T47D (cell line): ENCODE results near the gene FXYD5.
"Not testable (repeated sequence)": the region's sequence is repeated elsewhere in the genome, so short reads cannot be mapped to it uniquely, and the experiment has no call there.

Experiments
- DNase-seq, 2 experiments: peaks; one replicate each; pipeline versions ENCODE4 v3.0.0 to v3.0.0-alpha.2; 2011 to 2012; ENCODE audit warnings: low read depth in 1 of 2, low spot score in 1 of 2
- JUND ChIP-seq: IDR thresholded peaks from 2 replicates; pipeline ENCODE4 v1.6.1; 2012; ENCODE audit warnings: low read depth
- in situ Hi-C: cut with HindIII; loops from 2 replicates; pipeline ENCODE4 v1.10.0; 2016; ENCODE audit warnings: low sequenced_read_pairs, low pct_unique_long_range_greater_than_20kb

FXYD5 gene

DNA sequence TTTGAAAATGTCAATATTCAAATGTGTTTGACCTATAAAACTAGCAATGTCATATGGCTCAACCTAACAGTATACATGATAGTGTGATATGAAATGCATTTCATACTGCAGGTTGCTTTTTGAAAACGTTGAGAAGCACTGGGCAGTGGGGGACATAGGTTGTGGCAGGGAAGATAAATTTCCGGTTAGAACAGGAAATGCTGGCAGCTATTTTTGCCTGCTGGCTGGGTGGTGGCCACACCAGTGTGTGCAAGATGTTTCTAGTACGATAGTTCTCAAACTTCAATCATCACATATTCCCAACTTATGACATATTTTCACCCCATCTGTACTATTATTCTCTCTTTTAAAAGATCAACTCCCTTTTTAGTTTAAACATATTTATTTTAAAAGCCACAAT is 17.2 kb downstream of the FXYD5 start:
- TF ChIP-seq JUND, result no peak
- no peak for DNase-seq
- in situ Hi-C loops, result no loop called here

- TF ChIP-seq JUND, result no peak
- no peak for DNase-seq
- in situ Hi-C loops, result no loop called here
These were observed 19.7 kb downstream of the FXYD5 start for GRCh38 chr19:35174226-35174625.

DNA sequence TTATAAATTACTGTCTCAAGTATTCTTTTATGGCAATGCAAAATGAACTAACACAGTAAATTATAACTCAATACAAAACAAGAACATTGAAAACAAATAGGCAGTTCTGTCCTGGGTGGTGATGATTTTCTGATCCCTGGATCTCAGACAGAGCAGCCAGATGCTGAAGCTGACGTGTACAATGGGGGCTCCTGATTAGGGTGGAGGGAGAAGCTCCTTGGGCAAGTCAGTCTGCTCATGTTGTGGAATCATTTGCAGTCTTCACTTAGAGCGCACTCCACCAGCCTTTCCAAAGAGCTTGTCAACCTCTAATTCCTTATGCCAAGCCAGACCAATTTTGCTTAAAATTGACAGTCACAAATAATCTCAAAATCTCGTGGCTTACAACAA is 21.6 kb downstream of the FXYD5 start:
- in situ Hi-C loops, result no loop called here
- DNase-seq, result no peak

GRCh38 chr19:35177377-35178274 is 23.1 kb downstream of the FXYD5 start:
- no peak for TF ChIP-seq JUND
- in situ Hi-C loops, result no loop called here
- no peak for DNase-seq

More for the DNA sequence above, 21.6 kb downstream of the FXYD5 start:
- TF ChIP-seq JUND, result no peak

DNA sequence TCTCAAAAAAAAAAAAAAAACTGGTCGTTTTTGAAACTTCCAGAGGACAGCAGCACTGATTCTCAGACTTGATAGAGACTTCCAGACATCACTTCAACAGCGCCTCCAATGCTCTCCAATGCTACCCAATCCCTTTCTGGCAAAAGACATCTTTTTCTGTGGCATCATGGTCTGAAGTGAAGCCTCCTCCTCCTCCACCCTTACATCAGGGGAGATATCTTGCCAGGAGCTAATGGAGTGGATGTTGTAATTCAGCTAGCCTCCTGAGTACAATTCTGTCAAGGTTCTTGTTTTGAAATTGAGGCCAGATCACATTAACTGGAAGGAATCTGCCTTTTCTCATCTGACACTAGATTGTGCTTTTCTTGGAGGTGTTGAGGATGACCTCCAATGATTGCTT is 24.2 kb downstream of the FXYD5 start:
- in situ Hi-C loops, result no loop called here
- DNase-seq, result no peak
- no peak for TF ChIP-seq JUND

DNA sequence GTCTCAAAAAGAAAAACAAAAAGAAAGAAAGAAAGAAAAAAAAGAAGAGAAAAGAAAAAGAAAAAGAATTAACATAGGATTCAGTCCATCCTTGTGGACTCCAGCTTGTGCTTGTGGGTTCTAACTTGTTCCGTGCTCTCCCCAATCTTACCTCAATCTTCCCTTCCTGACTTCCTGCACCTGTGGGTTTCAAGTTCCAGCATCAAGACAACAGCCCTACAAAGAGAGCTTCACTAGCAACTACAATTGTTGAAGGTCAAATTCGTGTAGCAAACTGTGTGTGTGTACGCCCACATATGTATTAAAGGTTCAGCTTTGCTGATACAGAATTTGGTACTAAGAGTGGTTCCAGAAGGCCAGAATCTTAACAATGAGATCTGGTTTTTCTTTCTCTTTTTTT is 25.3 kb downstream of the FXYD5 start:
- in situ Hi-C loops, result no loop called here
- no peak for TF ChIP-seq JUND
- DNase-seq, result no peak

DNA sequence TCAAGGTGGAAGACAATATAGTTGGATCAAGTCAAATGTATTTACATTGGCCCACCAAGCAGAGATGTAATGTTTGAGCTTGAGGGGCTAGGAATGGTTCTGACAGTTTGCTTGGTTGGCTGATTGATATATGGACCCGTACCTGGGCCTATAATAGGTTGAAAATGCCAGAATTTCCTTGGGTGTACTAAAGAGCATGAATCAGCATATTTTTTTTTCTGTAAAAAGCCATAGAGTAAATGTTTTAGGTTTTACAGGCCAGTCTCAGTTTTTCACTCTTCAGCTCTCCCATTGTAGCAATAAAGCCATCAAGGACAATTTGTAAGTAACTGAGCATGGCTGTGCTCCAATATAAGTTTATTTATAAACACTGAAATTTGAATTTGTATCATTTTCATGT is 26.9 kb downstream of the FXYD5 start:
- DNase-seq, result no peak
- TF ChIP-seq JUND, result no peak

DNA sequence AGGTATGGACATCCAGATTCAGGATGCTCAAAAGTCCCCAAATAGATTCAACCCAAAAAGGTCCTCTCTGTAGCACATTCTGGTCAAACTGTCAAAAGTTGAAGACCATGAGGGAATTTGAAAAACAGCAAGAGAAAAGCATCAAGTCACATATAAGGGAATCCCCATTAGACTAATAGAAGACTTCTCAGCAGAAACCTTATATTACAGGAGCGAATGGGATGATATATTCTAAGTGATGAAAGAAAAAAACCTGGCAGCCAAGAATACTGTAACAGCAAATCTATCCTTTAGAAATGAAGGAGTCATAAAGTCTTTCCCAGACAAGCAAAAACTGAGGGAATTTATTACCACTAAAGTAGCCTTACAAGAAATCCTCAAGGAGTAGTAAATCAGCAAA is 29.7 kb downstream of the FXYD5 start:
- no peak for TF ChIP-seq JUND
- no peak for DNase-seq
- in situ Hi-C loops, result no loop called here

More for the DNA sequence above, 26.9 kb downstream of the FXYD5 start:
- in situ Hi-C loops, result no loop called here

GRCh38 chr19:35184884-35185283 is 30.3 kb downstream of the FXYD5 start:
- no peak for TF ChIP-seq JUND
- no peak for DNase-seq
- in situ Hi-C loops, result no loop called here

DNA sequence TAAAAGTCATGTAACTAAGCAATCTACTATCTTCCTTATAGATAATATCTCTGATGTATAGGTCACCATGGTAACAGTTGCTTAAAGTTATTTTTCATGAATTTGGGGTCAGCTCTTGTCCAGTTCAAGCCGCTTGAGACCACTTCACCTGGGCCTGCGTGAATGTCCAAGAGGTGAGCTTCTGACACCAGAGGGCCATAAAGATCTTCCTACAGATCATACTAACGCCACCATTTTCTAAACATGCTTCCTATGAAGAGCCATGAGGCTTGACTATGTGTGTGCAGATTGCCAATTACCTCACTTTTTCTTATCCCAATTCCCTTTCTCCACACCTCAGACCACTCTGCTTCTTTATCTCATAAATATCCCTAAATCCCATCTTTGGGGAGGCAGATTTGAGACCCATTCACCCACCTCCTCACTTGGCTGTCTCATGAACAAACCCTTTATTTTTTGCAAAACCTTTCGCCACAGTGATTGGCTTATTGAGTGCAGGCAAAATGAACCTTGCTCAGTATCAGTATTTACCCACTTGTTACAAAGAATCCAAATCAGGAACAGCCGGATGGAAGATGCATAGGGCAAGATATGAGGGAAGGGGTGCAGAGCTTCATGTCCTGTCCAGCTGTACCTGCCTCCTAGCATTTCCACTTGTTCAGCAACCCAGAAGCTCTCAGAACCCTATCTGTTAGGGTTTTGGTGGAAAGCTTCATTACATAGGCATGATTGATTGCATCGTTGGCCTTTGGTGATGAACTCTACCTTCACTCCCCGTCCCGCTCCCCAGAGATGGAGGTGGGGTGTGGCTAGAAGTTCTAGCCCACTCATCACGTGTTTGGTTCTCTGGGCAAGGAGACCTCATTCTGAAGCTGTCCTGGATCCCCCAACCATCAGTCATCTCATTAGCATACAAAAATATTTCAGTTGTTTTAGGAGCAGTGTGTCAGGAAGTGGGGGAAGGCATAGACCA is 39.8 kb downstream of the FXYD5 start:
- no peak for DNase-seq
- no peak for TF ChIP-seq JUND
- in situ Hi-C loops, result no loop called here

DNA sequence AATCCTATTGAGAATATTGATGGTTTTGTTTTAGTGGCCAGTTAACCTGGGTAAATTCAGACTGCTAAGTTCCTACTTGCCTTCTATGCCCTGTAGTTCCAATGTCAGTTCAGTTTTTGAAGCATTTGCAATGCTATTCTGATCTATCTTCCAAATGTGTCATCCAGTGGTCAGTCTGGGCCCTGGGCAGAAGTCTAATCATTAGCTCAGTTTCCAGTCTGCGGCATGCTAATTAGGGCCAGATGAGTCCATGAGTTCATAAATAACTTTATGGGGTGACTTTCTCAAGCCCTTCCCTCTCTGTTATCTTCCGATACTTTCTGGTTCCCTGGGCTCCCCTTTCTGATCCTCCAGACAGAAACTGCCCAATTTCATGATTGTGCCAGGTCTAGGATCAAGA is 41.3 kb downstream of the FXYD5 start:
- in situ Hi-C loops, result no loop called here
- no peak for DNase-seq
- no peak for TF ChIP-seq JUND

- in situ Hi-C loops, DNase-seq: not testable (repeated sequence)
These were observed 42.3 kb downstream of the FXYD5 start for GRCh38 chr19:35196861-35197260.

DNA sequence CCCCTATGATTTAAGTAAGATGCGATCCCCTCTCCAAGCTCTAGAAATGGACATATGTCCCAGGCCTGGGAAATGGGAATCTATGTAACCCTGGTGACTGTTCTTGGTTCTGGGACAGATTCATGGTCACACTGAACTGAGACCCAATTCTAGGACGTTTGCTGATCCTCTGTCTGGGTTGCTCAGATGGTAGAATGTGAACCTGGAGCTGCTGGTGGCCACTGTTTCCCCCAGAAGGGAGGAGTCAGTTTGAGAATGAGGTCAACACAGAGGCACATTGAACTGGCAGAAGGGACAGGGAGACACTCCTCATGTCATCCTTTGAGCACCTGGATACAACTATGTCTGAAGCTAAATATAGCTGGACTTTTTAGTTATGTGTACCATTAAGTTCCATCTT is 44.9 kb downstream of the FXYD5 start:
- in situ Hi-C loops, result no loop called here
- DNase-seq, result no peak
- no peak for TF ChIP-seq JUND
